ENCODE measurements around the gene SRCIN1. TPM values are rescaled to one million over a fixed set of nuclear protein-coding genes. Genes with fewer than 3 reads are reported as not detected.
A peak's percentile ranks its signal among the peaks of the same experiment; 100 is the strongest.

The SRCIN1 gene
- total RNA-seq, 1 experiment from 2014 or later = 2.6 TPM

GRCh38 chr17:38577645-38578173, 28.0 kb downstream of the SRCIN1 start:
- DNase-seq (no peak), ATAC-seq (no peak)
- BruUV-seq (replicated peaks) = no TSS peak
- ChIA-PET POLR2A (ENCODE audit: unreplicated experiment) (no interaction called here), CTCF (no interaction called here)
- H3K27me3 ChIP-seq (ENCODE audit: low read length) = peaks cover 5% of the 10 kb centered on the region
- no peaks in the 10 kb centered on the region for H4K20me1 ChIP-seq (ENCODE audit: low read length)
- H3K27ac ChIP-seq (ENCODE audit: low read length) = no peak overlapping the region
- H3K36me3 ChIP-seq (ENCODE audit: low read depth, low read length) = no peaks in the 10 kb centered on the region
- no peak for TF ChIP-seq EZH2phosphoT487 (IDR thresholded peaks at IDR 0.05; ENCODE audit: borderline replicate concordance, low read length)
- TF ChIP-seq EZH2 (IDR thresholded peaks at IDR 0.05; ENCODE audit: low read length, unreplicated experiment) = no peak
- TF ChIP-seq, protein P1, sequence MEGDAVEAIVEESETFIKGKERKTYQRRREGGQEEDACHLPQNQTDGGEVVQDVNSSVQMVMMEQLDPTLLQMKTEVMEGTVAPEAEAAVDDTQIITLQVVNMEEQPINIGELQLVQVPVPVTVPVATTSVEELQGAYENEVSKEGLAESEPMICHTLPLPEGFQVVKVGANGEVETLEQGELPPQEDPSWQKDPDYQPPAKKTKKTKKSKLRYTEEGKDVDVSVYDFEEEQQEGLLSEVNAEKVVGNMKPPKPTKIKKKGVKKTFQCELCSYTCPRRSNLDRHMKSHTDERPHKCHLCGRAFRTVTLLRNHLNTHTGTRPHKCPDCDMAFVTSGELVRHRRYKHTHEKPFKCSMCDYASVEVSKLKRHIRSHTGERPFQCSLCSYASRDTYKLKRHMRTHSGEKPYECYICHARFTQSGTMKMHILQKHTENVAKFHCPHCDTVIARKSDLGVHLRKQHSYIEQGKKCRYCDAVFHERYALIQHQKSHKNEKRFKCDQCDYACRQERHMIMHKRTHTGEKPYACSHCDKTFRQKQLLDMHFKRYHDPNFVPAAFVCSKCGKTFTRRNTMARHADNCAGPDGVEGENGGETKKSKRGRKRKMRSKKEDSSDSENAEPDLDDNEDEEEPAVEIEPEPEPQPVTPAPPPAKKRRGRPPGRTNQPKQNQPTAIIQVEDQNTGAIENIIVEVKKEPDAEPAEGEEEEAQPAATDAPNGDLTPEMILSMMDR (conservative IDR thresholded peaks at IDR 0.05; ENCODE audit: low read depth, low read length) = no peak
- no peak overlapping the region for H3K9ac ChIP-seq (ENCODE audit: low read length)
- no peaks in the 10 kb centered on the region for H3K9me3 ChIP-seq (ENCODE audit: low read length)
- H3K4me2 ChIP-seq (ENCODE audit: low read length) = no peak overlapping the region
- no peak overlapping the region for H3K4me3 ChIP-seq (ENCODE audit: low read length)
- H3K9me2 ChIP-seq (replicated peaks; ENCODE audit: low read length) = no peaks in the 10 kb centered on the region
- intact Hi-C loops (cut with micrococcal nuclease) = no loop called here
- H3K4me1 ChIP-seq (ENCODE audit: insufficient read depth, low read length) = peaks cover 5% of the 10 kb centered on the region; the same call in 1 of the 2 replicates
- H3F3A ChIP-seq (ENCODE audit: low read length, unreplicated experiment) = no peaks in the 10 kb centered on the region
- H2AFZ ChIP-seq (ENCODE audit: low read length) = no peak overlapping the region
- no peaks in the 10 kb centered on the region for H3K79me2 ChIP-seq (ENCODE audit: low read length)

DNA sequence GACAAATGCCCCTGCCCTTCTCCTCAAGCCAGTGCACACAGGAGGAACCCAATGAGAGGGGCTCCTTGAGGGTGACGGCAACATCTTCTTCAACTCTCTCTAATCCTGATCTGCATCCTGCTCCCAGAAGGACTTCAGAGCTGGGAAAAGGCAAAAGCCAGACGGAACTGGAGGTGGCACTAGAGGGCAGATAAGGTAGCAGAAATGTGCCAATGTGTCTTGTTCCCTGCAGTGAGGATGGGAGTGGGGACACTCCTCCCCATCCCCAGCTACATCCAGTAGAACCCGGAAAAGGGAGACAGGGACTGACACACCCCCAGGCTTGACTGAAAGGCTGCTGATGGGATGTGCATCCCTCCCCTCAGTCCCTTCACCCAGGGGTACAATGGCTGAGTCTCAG, 28.5 kb downstream of the SRCIN1 start:
- ChIA-PET POLR2A (ENCODE audit: unreplicated experiment) (no interaction called here), CTCF (no interaction called here)
- no peak overlapping the region for H3K4me3 ChIP-seq (ENCODE audit: low read length)
- no peak for ATAC-seq
- no peaks in the 10 kb centered on the region for H3K79me2 ChIP-seq (ENCODE audit: low read length)
- H2AFZ ChIP-seq (ENCODE audit: low read length) = no peak overlapping the region
- BruUV-seq (replicated peaks) = no TSS peak
- intact Hi-C loops (cut with micrococcal nuclease) = no loop called here
- H3K9me2 ChIP-seq (replicated peaks; ENCODE audit: low read length) = no peaks in the 10 kb centered on the region
- H3K9me3 ChIP-seq (ENCODE audit: low read length) = no peaks in the 10 kb centered on the region
- DNase-seq = no peak
- no peak overlapping the region for H3K4me2 ChIP-seq (ENCODE audit: low read length)
- no peak for TF ChIP-seq EZH2phosphoT487 (IDR thresholded peaks at IDR 0.05; ENCODE audit: borderline replicate concordance, low read length)
- TF ChIP-seq EZH2 (IDR thresholded peaks at IDR 0.05; ENCODE audit: low read length, unreplicated experiment) = no peak
- TF ChIP-seq, protein P1 (conservative IDR thresholded peaks at IDR 0.05; ENCODE audit: low read depth, low read length) = peak; percentile 22; the same call in 1 of the 2 replicates
- H3K27ac ChIP-seq (ENCODE audit: low read length) = no peak overlapping the region
- H3K9ac ChIP-seq (ENCODE audit: low read length) = no peak overlapping the region
- H3K4me1 ChIP-seq (ENCODE audit: insufficient read depth, low read length) = peaks cover 4% of the 10 kb centered on the region; the same call in 1 of the 2 replicates
- no peaks in the 10 kb centered on the region for H3K36me3 ChIP-seq (ENCODE audit: low read depth, low read length)
- no peaks in the 10 kb centered on the region for H4K20me1 ChIP-seq (ENCODE audit: low read length)
- no peaks in the 10 kb centered on the region for H3F3A ChIP-seq (ENCODE audit: low read length, unreplicated experiment)
- H3K27me3 ChIP-seq (ENCODE audit: low read length) = peaks cover 5% of the 10 kb centered on the region

GRCh38 chr17:38575781-38576180, 30.0 kb downstream of the SRCIN1 start:
- no peaks in the 10 kb centered on the region for H4K20me1 ChIP-seq (ENCODE audit: low read length)
- DNase-seq (no peak), ATAC-seq (no peak)
- BruUV-seq (replicated peaks) = no TSS peak
- no peaks in the 10 kb centered on the region for H3K79me2 ChIP-seq (ENCODE audit: low read length)
- intact Hi-C loops (cut with micrococcal nuclease) = no loop called here
- H3K27me3 ChIP-seq (ENCODE audit: low read length) = peaks cover 13% of the 10 kb centered on the region
- H3K4me2 ChIP-seq (ENCODE audit: low read length) = no peak overlapping the region
- H3K36me3 ChIP-seq (ENCODE audit: low read depth, low read length) = no peaks in the 10 kb centered on the region
- ChIA-PET CTCF (no interaction called here), POLR2A (ENCODE audit: unreplicated experiment) (no interaction called here)
- no peaks in the 10 kb centered on the region for H3F3A ChIP-seq (ENCODE audit: low read length, unreplicated experiment)
- no peak overlapping the region for H3K9ac ChIP-seq (ENCODE audit: low read length)
- no peak overlapping the region for H3K4me3 ChIP-seq (ENCODE audit: low read length)
- no peaks in the 10 kb centered on the region for H3K9me3 ChIP-seq (ENCODE audit: low read length)
- peaks cover 4% of the 10 kb centered on the region; the same call in 1 of the 2 replicates for H3K4me1 ChIP-seq (ENCODE audit: insufficient read depth, low read length)
- H3K27ac ChIP-seq (ENCODE audit: low read length) = no peak overlapping the region
- no peaks in the 10 kb centered on the region for H3K9me2 ChIP-seq (replicated peaks; ENCODE audit: low read length)
- no peak overlapping the region for H2AFZ ChIP-seq (ENCODE audit: low read length)
- no peak for TF ChIP-seq EZH2 (IDR thresholded peaks at IDR 0.05; ENCODE audit: low read length, unreplicated experiment)
- no peak for TF ChIP-seq EZH2phosphoT487 (IDR thresholded peaks at IDR 0.05; ENCODE audit: borderline replicate concordance, low read length)
- TF ChIP-seq, protein P1 (conservative IDR thresholded peaks at IDR 0.05; ENCODE audit: low read depth, low read length) = no peak

All from PC-3 (cell line).